Kidney tubule cell (primary cell): ENCODE measurements around the gene MAML1.

Experiments
- DNase-seq: peaks from one replicate; pipeline ENCODE4 v3.0.0-alpha.2; 2018; ENCODE audit warnings: low spot score

MAML1 gene

GRCh38 chr5:179804555-179804947 lies 71.9 kb downstream of the MAML1 start:
- DNase-seq, result no peak

- DNase-seq, result peak; percentile 33
Observed at GRCh38 chr5:179805070-179805528, 72.5 kb downstream of the MAML1 start.

- DNase-seq, result peak; percentile 49
Observed at GRCh38 chr5:179805529-179806249, 73.1 kb downstream of the MAML1 start.

- DNase-seq, result peak; percentile 82
Observed at GRCh38 chr5:179806250-179807048, 73.8 kb downstream of the MAML1 start, which contains the start of gene MGAT4B. TSS of gene MGAT4B (minus strand) at chr5:179806866. CDS start at chr5:179806583, 283 bp downstream.

DNA sequence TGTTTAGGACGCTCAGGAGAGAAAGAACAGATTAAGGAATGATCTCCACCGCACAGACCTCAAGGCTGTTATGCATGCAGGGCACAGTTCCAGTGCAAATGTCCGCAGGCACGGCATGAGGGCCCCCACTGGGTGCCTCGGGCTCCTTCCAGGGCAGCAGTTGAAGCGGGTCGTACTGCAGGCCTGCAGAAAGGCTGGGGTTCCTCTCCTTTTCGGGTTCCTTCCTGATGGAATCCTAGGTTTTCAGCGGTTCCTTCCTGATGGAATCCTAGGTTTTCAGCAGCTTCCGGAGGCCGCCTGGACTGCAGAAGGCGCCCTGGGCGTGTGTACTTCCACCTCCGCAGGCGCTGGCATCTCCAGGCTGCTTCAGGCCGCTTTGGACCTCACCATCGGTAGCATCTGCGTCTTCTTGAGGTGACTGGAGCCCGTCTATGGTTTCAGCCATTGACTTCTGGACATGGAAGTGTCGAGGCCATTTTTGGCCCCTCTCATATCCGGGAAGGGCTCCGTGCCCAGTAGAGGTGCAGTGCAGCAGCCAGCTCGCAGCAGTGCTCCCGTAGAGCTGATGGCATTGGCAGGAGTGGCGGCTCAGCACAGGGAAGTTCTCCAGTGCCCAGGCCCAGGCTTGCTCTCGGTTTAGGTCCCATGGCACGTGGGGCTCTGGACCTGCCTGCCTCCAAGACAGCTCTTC lies 79.7 kb downstream of the MAML1 start:
- DNase-seq, result no peak

DNA sequence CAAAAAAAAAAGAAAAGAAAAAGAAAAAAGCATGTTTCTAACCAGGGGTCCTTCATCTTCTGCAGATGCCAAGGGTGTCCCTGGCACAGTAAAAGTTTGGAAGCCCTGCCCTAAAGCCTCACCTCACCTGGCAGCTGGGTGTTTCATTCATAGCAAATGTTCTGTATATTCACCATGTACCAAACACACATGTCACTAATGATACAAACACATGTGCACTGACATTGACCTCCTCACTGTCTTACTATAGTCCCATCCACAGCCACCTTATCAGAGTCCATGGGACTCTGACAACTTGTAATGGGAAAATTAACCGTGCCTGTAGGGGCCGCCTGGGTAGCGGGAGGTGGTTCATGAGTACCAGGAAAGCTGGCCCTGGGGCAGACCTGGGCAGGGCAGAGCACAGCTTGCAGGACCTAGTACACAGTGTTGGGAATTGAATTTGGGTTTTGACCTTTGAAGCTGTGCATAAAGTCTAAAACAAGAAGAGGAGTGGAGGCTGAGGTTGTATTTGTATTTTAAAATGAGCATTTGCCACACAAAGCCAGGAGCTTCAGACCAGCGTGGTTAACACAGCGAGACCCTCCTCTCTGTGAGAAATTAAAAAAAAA lies 80.5 kb downstream of the MAML1 start:
- DNase-seq, result no peak

DNA sequence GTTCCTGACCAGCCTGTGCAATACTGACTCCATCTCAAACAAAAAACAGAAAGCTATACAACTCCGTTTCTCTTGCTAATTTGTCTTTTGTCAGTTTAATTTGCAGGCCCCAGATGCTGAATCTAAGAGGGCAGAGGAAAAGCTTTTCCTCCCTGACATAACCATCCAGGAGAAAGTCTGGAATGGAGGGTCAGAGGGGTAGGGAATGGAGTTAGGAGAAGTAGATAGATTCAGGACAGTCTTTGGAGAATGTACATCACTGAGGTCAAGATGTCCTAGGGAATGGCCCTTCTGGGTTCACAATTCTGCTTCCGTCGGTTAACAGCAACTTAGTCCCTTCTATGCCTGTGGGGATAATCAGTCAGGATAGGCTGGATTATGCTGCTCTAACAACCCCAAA lies 81.5 kb downstream of the MAML1 start:
- DNase-seq, result no peak

DNA sequence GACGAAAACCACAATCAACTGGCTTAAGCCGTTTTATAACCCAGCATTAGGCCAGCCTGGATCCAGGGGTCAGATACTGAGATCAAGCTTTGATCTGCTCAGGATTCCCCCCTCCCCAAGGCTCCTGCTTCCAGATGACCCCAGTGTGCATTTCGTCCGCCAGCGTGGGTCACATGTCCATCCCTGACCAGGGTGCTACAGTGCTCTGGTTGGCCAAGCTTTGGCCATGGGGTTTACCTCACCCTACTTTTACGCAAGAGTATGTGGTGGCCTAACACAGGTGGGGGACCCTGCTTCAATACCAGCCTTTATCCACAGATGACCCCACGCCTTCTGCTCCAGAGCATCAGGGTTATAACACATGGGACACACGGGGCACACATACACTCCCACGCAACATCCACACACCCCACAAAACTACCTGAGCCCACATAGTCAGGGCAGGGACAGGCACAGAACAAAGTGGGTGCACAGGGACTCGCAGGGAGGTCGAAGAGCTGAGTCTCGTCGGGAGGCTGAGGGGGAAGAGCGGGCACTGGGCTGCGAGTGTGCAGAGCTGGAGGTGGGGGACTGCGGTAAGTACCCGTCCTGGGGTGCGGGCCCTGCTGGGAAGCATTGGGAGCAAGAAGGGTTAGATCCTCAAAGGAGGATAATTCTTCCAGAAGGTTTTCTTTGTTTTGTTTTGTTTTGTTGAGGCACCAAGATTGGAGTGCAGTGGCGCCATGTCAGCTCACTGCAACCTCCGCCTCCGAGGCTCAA lies 83.0 kb downstream of the MAML1 start:
- no peak for DNase-seq

DNA sequence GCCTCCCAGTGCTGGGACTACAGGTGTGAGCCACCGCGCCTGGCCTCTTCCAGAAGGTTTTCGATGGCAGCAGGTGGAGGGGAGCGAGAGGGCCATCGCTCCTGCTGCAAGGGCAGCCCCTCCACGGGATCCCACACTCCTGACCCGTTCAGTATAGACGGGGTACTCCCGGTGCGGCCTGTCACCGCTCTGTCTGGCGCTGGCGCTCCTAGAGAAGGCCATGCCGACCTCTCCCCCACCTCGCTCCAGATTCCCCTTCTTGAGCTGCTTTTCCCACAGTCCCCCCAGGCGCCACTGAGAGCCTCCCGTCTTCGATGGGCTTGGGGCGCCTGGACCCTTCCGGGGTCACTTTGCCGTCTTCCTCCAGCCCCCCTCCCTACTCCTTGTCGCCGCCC lies 83.8 kb downstream of the MAML1 start:
- DNase-seq, result no peak

DNA sequence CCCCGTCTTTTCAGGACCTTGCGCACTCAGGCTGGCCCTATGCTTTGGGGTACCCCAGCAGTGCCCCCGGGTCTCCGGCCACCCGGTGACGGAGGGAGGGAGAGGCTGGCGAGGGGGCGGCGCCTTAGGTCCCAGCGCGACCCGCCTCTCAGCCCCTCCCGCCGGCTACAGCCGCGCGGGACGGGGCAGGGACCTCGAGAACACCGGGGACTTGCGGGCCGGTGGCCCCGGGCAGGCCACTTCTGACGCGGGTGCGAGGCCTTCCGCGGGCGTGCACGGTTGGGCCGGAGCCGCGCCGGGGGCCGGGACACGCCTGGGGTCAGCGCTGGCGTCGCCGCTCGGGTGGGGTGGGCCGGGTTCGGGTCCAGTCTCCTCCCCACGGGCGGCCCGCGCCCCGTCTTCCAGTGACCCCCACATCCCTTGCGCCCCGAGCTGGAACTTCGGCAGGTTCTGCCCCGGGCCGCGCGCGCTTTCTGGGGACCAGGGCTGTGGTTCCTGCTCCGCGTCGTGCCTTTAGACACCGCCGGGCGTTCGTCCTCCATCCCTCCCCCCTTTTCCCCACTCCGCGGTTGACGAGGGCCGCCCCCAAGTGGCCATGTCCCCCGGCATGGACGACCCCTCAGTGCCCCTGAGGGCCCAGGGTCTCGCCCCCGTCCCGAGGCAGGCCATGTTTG lies 84.3 kb downstream of the MAML1 start:
- no peak for DNase-seq

GRCh38 chr5:179817470-179817840 lies 84.8 kb downstream of the MAML1 start:
- DNase-seq, result no peak

DNA sequence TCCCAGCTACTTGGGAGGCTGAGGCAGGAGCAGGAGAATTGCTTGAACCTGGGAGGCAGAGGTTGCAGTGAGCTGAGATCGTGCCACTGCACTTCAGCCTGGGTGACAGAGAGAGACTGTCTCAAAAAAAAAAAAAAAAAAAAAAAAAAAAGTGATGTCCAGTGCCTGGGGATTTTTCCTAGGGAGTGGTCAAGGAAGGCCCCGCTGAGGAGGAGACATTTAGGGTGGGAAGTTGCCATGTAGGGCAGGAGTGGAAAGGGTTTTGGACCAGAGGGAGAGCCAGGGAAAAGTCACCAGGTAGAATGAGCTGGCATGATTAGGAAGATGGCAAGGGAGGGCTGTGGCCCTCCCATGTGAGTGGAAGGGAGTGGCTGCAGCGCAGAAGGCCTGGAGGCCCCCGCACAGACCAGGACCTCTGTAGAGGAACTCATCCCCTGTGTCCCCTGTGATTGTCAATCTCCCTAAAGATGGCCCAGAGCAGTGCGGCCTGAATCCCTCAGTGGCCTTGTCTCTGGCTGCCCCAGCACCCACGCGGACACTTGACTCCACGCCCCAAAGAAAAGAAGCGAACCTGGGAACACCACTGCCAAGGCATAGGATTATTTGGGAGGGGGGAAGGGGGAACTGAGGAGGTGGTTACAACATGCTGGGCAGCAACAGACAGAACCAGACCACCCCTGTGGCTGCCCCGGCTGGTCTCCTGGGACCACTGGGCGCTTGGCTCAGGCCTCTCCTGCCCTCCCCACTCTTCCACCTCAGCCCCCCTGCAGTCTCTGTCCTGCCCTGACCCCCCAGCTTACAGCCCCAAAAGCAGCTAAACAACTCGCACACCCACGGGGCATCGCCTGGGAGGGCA lies 85.5 kb downstream of the MAML1 start:
- peak; percentile 36 for DNase-seq

- peak; percentile 98 for DNase-seq
Observed at GRCh38 chr5:179818746-179819295, 86.2 kb downstream of the MAML1 start.

DNA sequence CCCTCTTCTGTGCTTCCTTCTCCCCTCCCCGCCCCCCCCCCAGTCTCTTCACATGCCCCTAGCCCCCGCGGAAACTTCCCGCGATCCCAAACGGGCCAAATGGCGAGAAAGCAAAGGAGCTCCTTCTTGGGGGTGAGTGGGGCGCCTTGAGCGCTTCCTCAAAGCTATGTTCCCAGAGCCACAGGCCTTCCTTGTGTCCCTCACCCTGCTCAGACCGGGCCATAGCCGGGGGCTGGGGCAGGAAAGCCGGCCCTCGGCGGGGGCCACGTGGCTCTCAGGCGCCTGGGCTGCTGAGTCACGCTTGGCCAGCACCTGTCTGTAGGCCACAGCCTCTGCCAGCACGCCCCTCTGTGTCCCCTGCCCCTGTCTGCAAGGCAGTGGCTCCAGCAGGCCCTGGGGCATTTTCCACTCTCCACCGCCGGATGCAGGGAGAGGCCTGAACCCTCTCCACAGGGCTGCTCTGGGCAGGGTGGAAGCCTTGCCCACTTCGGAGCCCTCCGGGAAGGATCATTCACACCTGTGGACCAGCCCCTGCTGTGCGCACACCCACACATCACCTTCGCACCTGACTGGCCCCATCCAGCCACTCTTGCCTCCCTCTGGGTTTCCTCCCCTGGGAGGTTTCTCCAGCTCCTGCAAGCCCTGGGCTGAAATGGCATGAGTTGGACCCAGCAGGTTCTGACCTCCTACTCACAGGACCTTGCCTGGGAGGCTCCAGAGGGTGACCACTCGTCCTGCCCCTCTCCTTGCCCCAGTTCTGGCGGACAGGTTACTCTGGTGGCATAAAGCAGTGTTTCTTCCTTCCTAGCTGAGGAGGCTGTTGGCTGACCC lies 86.9 kb downstream of the MAML1 start:
- peak; percentile 91 for DNase-seq

DNA sequence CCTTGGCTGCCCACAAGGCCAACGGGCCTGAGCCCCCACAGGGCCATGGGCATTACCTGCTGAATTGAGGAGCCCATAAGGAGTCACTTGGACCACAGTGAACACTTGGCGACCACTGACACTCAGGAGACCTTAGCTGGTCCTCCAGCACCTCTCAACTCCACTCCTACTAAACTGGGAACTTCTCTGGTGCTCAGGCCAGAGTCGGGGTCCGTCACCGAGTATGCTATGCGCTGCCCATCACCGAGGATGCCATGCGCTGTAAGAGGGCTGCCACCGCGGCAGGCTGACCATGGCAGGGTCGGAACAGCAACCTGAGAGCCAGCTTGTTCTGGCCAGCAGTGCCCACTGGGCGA lies 87.5 kb downstream of the MAML1 start:
- peak; percentile 32 for DNase-seq

GRCh38 chr5:179820483-179821297 lies 88.1 kb downstream of the MAML1 start, which contains the start of gene SQSTM1:
TSS of gene SQSTM1 (plus strand) at chr5:179820905. CDS start at chr5:179820937, 32 bp downstream.
- peak; percentile 86 for DNase-seq

GRCh38 chr5:179821298-179822058 lies 88.9 kb downstream of the MAML1 start:
- DNase-seq, result peak; percentile 93
